Measurements from ENCODE around the gene TAX1BP3. TPM values are rescaled to one million over a fixed set of nuclear protein-coding genes. Genes with fewer than 3 reads are reported as not detected.
"Not testable (repeated sequence)": the region's sequence is repeated elsewhere in the genome, so short reads cannot be mapped to it uniquely, and the experiment has no call there.

TAX1BP3 gene
- total RNA-seq, 4 donors from 2014 or later: 103 to 245 (median 202) TPM

GRCh38 chr17:3704931-3705717, 36.7 kb upstream of the TAX1BP3 start:
- TF ChIP-seq EP300 (IDR thresholded peaks at IDR 0.05): no peak
- TF ChIP-seq POLR2AphosphoS5 (IDR thresholded peaks at IDR 0.05): no peak
- no peak for TF ChIP-seq CTCF (IDR thresholded peaks at IDR 0.05)
- no peak for TF ChIP-seq POLR2A (IDR thresholded peaks at IDR 0.05)
- no peak for DNase-seq (ENCODE audit: low spot score in 2 of 2)
- Histone ChIP-seq H3K27me3 (no peaks in the 10 kb centered on the region), H3K27ac (no peak overlapping the region), H3K9me3 (no peaks in the 10 kb centered on the region), H3K36me3 (no peaks in the 10 kb centered on the region), H3K4me3 (no peak overlapping the region), H3K4me1 (no peaks in the 10 kb centered on the region)
- WGBS: 83% methylated on average over 19 of the region's 20 CpGs

- not testable (repeated sequence) for DNase-seq (ENCODE audit: low spot score in 2 of 2); H3K36me3 ChIP-seq; H3K9me3 ChIP-seq; H3K4me1 ChIP-seq; H3K4me3 ChIP-seq; H3K27ac ChIP-seq
- peaks cover 14% of the 10 kb centered on the region for H3K27me3 ChIP-seq
- WGBS: 89% methylated on average over 7 of the region's 7 CpGs
These were observed 33.7 kb upstream of the TAX1BP3 start for GRCh38 chr17:3702041-3702539.

GRCh38 chr17:3699951-3700350, 31.6 kb upstream of the TAX1BP3 start:
- H3K36me3 ChIP-seq: no peaks in the 10 kb centered on the region
- peaks cover 36% of the 10 kb centered on the region for H3K27me3 ChIP-seq
- H3K9me3 ChIP-seq: peaks cover 4% of the 10 kb centered on the region
- no peak overlapping the region for H3K4me3 ChIP-seq
- H3K4me1 ChIP-seq: peaks cover 16% of the 10 kb centered on the region
- no peak for DNase-seq (ENCODE audit: low spot score in 2 of 2)
- 95% methylated on average over 4 of the region's 4 CpGs for WGBS
- TF ChIP-seq POLR2A (IDR thresholded peaks at IDR 0.05): no peak
- TF ChIP-seq EP300 (IDR thresholded peaks at IDR 0.05): no peak
- no peak for TF ChIP-seq POLR2AphosphoS5 (IDR thresholded peaks at IDR 0.05)
- TF ChIP-seq CTCF (IDR thresholded peaks at IDR 0.05): no peak
- H3K27ac ChIP-seq: no peak overlapping the region

- WGBS: 95% methylated on average over 3 of the region's 4 CpGs
- Histone ChIP-seq H3K4me3 (no peak overlapping the region), H3K27me3 (peaks cover 54% of the 10 kb centered on the region), H3K4me1 (peaks cover 20% of the 10 kb centered on the region), H3K36me3 (no peaks in the 10 kb centered on the region), H3K9me3 (peaks cover 4% of the 10 kb centered on the region), H3K27ac (no peak overlapping the region)
- DNase-seq (ENCODE audit: low spot score in 2 of 2): no peak
- TF ChIP-seq POLR2A (IDR thresholded peaks at IDR 0.05): no peak
- no peak for TF ChIP-seq EP300 (IDR thresholded peaks at IDR 0.05)
- no peak for TF ChIP-seq CTCF (IDR thresholded peaks at IDR 0.05)
- TF ChIP-seq POLR2AphosphoS5 (IDR thresholded peaks at IDR 0.05): no peak
These were observed 29.8 kb upstream of the TAX1BP3 start for GRCh38 chr17:3698139-3698538.

GRCh38 chr17:3697103-3697476, 28.7 kb upstream of the TAX1BP3 start:
- no peak for DNase-seq (ENCODE audit: low spot score in 2 of 2)
- Histone ChIP-seq H3K9me3 (peaks cover 4% of the 10 kb centered on the region), H3K36me3 (no peaks in the 10 kb centered on the region), H3K27ac (no peak overlapping the region), H3K27me3 (peaks cover 62% of the 10 kb centered on the region), H3K4me1 (peaks cover 20% of the 10 kb centered on the region), H3K4me3 (no peak overlapping the region)
- TF ChIP-seq CTCF (IDR thresholded peaks at IDR 0.05) (no peak), EP300 (IDR thresholded peaks at IDR 0.05) (no peak), POLR2AphosphoS5 (IDR thresholded peaks at IDR 0.05) (no peak), POLR2A (IDR thresholded peaks at IDR 0.05) (no peak)
- WGBS: 68% methylated on average over 8 of the region's 12 CpGs
